Testis (tissue), 3 donors: ENCODE data around the gene ATAD3C. TPM values are rescaled to one million over a fixed set of nuclear protein-coding genes. Genes with fewer than 3 reads are reported as not detected.
"Not testable (repeated sequence)": the region's sequence is repeated elsewhere in the genome, so short reads cannot be mapped to it uniquely, and the experiment has no call there.

Experiments used
- DNase-seq: peaks from one replicate; pipeline ENCODE4 v3.0.0-alpha.2; 2019
- H3K27ac ChIP-seq, 2 donors: fragments of 200-600 bp; sonication (generic); one replicate each; pipeline ENCODE4 v1.5.1; 2019
- H3K27me3 ChIP-seq: fragments of 200-600 bp; sonication (generic); one replicate; pipeline ENCODE4 v1.5.1; 2019
- H3K36me3 ChIP-seq: fragments of 200-600 bp; sonication (generic); one replicate; pipeline ENCODE4 v1.5.1; 2017; ENCODE audit warnings: low read depth; ENCODE audit errors: missing control alignments
- H3K4me1 ChIP-seq: fragments of 200-600 bp; sonication (generic); one replicate; pipeline ENCODE4 v1.5.1; 2019
- H3K4me3 ChIP-seq, 2 donors: fragments of 200-600 bp; sonication (generic); one replicate each; pipeline ENCODE4 v1.5.1; 2017 to 2019
- H3K9me3 ChIP-seq: fragments of 200-600 bp; sonication (generic); one replicate; pipeline ENCODE4 v1.5.1; 2017
- CTCF ChIP-seq, 3 experiments: fragments of 450-650 bp in 2 of 3; fragments of 200-600 bp in 1 of 3; sonication (generic) in 1 of 3; IDR thresholded peaks; one replicate each; pipeline ENCODE4 v1.5.1; 2016 to 2019; ENCODE audit warnings: antibody characterized with exemption in 3 of 3, mild to moderate bottlenecking in 2 of 3, moderate library complexity in 1 of 3
- POLR2A ChIP-seq: fragments of 450-650 bp; IDR thresholded peaks from one replicate; pipeline ENCODE4 v1.6.1; 2017; ENCODE audit warnings: antibody characterized with exemption, mild to moderate bottlenecking, moderate library complexity
- WGBS, 2 donors: methylation state at CpG; one replicate each; pipeline ENCODE4 v1.1.5; 2018; 5-methylcytosine and 5-hydroxymethylcytosine counted together
- intact Hi-C: fragments of 100-400 bp; cut with DNase I; formaldehyde crosslinking; loops from one replicate; pipeline ENCODE4 v1.15.1; 2023; ENCODE audit warnings: low total_unique reads
- polyA plus RNA-seq: library from polyadenylated mRNA; stranded (reverse); fragments of 350-450 nt; fragmentation: Illumina TruSeq; extraction: RNeasy Lipid Tissue Mini Kit (QIAGEN cat#74804); gene quantifications from one replicate; pipeline ENCODE4 v1.2.3, GENCODE V29; 2014; ENCODE audit warnings: low read depth, low replicate concordance; ENCODE audit not compliant: insufficient read depth
- total RNA-seq, 2 donors: library from RNA; depleted of rRNA; stranded (reverse); fragments of >200 nt; gene quantifications; one replicate each; pipeline ENCODE4 v1.2.3, GENCODE V29; 2016

The ATAD3C gene
- total and polyA plus RNA-seq, 3 donors from 2014 or later: 1.3 to 3.0 (median 1.5) TPM

- H3K4me3 ChIP-seq: no peak overlapping the region
- TF ChIP-seq POLR2A (no peak), CTCF (IDR thresholded peaks at IDR 0.05) (no peak)
- H3K9me3 ChIP-seq: no peaks in the 10 kb centered on the region
- no peaks in the 10 kb centered on the region for H3K36me3 ChIP-seq
- WGBS, 2 donors: 82 to 93% methylated on average over 21 to 26 of the region's 26 CpGs
- H3K27ac ChIP-seq: no peak overlapping the region
- intact Hi-C loops: no loop called here
- DNase-seq: no peak
- H3K27me3 ChIP-seq: no peaks in the 10 kb centered on the region
- H3K4me1 ChIP-seq: no peaks in the 10 kb centered on the region
Measured at GRCh38 chr1:1451696-1452364, 2.3 kb downstream of the ATAD3C start.

- H3K27me3 ChIP-seq, DNase-seq, H3K4me1 ChIP-seq, H3K9me3 ChIP-seq, H3K36me3 ChIP-seq, H3K4me3 ChIP-seq, intact Hi-C loops, H3K27ac ChIP-seq: not testable (repeated sequence)
- 83 to 91% methylated on average over 8 of the region's 8 CpGs for WGBS, 2 donors
Measured at GRCh38 chr1:1452365-1452739, 2.9 kb downstream of the ATAD3C start.

- Histone ChIP-seq H3K4me3 (no peak overlapping the region), H3K27me3 (no peaks in the 10 kb centered on the region), H3K4me1 (no peaks in the 10 kb centered on the region), H3K36me3 (no peaks in the 10 kb centered on the region), H3K9me3 (no peaks in the 10 kb centered on the region), H3K27ac (no peak overlapping the region)
- TF ChIP-seq CTCF (IDR thresholded peaks at IDR 0.05) (no peak), POLR2A (no peak)
- no peak for DNase-seq
- intact Hi-C loops: no loop called here
- 93 to 94% methylated on average over 13 to 16 of the region's 16 CpGs for WGBS, 2 donors
Measured at GRCh38 chr1:1452882-1453281, 3.4 kb downstream of the ATAD3C start.

GRCh38 chr1:1454286-1455056, 5.0 kb downstream of the ATAD3C start:
- DNase-seq, H3K9me3 ChIP-seq, H3K27ac ChIP-seq, H3K36me3 ChIP-seq, H3K4me1 ChIP-seq, H3K4me3 ChIP-seq, intact Hi-C loops, H3K27me3 ChIP-seq: not testable (repeated sequence)
- WGBS, 2 donors: 89 to 92% methylated on average over 16 to 22 of the region's 41 CpGs

- Histone ChIP-seq H3K36me3 (no peaks in the 10 kb centered on the region), H3K27me3 (no peaks in the 10 kb centered on the region), H3K4me1 (no peaks in the 10 kb centered on the region), H3K4me3 (no peak overlapping the region), H3K9me3 (no peaks in the 10 kb centered on the region), H3K27ac (no peak overlapping the region)
- intact Hi-C loops: no loop called here
- no peak for TF ChIP-seq POLR2A
- 90% methylated on average over 10 to 24 of the region's 30 CpGs for WGBS, 2 donors
- DNase-seq: no peak
Measured at GRCh38 chr1:1455366-1455884, 5.9 kb downstream of the ATAD3C start.

GRCh38 chr1:1455934-1456333, 6.4 kb downstream of the ATAD3C start:
- H3K4me3 ChIP-seq, H3K27ac ChIP-seq, intact Hi-C loops: not testable (repeated sequence)

GRCh38 chr1:1456683-1457255, 7.3 kb downstream of the ATAD3C start:
- 97 to 98% methylated on average over 6 to 16 of the region's 22 CpGs for WGBS, 2 donors
- intact Hi-C loops, H3K27ac ChIP-seq, H3K9me3 ChIP-seq, DNase-seq, H3K4me3 ChIP-seq, H3K27me3 ChIP-seq, H3K36me3 ChIP-seq, H3K4me1 ChIP-seq: not testable (repeated sequence)

More at GRCh38 chr1:1455934-1456333, 6.4 kb downstream of the ATAD3C start:
- H3K4me1 ChIP-seq, DNase-seq, H3K9me3 ChIP-seq, H3K27me3 ChIP-seq, H3K36me3 ChIP-seq: not testable (repeated sequence)
- 100% methylated on average over 1 of the region's 15 CpGs; no CpG with 5 or more reads in 1 of the 2 donors for WGBS, 2 donors

GRCh38 chr1:1459156-1459555, 9.7 kb downstream of the ATAD3C start:
- H3K4me3 ChIP-seq, H3K27me3 ChIP-seq, intact Hi-C loops, DNase-seq, H3K27ac ChIP-seq, H3K9me3 ChIP-seq, H3K4me1 ChIP-seq, H3K36me3 ChIP-seq: not testable (repeated sequence)
- 86% methylated on average over 7 of the region's 19 CpGs; no CpG with 5 or more reads in 1 of the 2 donors for WGBS, 2 donors

- H3K9me3 ChIP-seq, intact Hi-C loops, H3K36me3 ChIP-seq, H3K27ac ChIP-seq, H3K4me3 ChIP-seq, DNase-seq, H3K4me1 ChIP-seq, H3K27me3 ChIP-seq: not testable (repeated sequence)
- 91% methylated on average over 11 to 14 of the region's 14 CpGs for WGBS, 2 donors
Measured at GRCh38 chr1:1459711-1460110, 10.2 kb downstream of the ATAD3C start.
